PC-3 (cell line): ENCODE measurements around the gene ZCCHC10. TPM values are rescaled to one million over a fixed set of nuclear protein-coding genes. Genes with fewer than 3 reads are reported as not detected.

Experiments used
- ATAC-seq: fragments of 200-7000 bp; cut with Tn5 transposase; 2 replicates; pipeline ENCODE4 v1.9.1; 2020; ENCODE audit warnings: mild to moderate bottlenecking, moderate library complexity
- BruUV-seq: library from RNA; stranded (reverse); fragments of 400-500 nt; replicated peaks from 2 replicates; lab custom pipeline; 2021; lab: Mats Ljungman, UMichigan
- CTCF ChIA-PET: fragments of 300-600 bp; sonication (Branson Sonifier 250); formaldehyde crosslinking; loops from one replicate; lab custom pipeline; 2022; ENCODE audit warnings: antibody characterized with exemption; lab: Charles Lee
- POLR2A ChIA-PET: fragments of 300-600 bp; sonication (Branson Sonifier 250); formaldehyde crosslinking; loops from one replicate; lab custom pipeline; 2022; ENCODE audit warnings: antibody characterized with exemption; ENCODE audit not compliant: unreplicated experiment; lab: Charles Lee
- DNase-seq: peaks from one replicate; pipeline ENCODE4 v3.0.0-alpha.2; 2015
- H2AFZ ChIP-seq: fragments of 300-600 bp; sonication (generic); 2 replicates; pipeline ENCODE4 v1.6.0; 2016; ENCODE audit warnings: antibody characterized with exemption, low read length
- H3F3A ChIP-seq: fragments of 300-600 bp; sonication (generic); one replicate; pipeline ENCODE4 v1.6.0; 2017; ENCODE audit warnings: antibody characterized with exemption, low read length, control low read depth, mild to moderate bottlenecking; ENCODE audit not compliant: unreplicated experiment
- H3K27ac ChIP-seq: fragments of 300-600 bp; sonication (generic); 2 replicates; pipeline ENCODE4 v1.5.1; 2016; ENCODE audit warnings: mild to moderate bottlenecking, low read length
- H3K27me3 ChIP-seq: fragments of 300-600 bp; sonication (generic); 2 replicates; pipeline ENCODE4 v1.6.1; 2016; ENCODE audit warnings: low read length, mixed read lengths
- H3K36me3 ChIP-seq: fragments of 300-600 bp; sonication (generic); 2 replicates; pipeline ENCODE4 v1.6.1; 2016; ENCODE audit warnings: low read depth, mixed run types, low read length, mixed read lengths
- H3K4me1 ChIP-seq: fragments of 300-600 bp; sonication (generic); 2 replicates; pipeline ENCODE4 v1.5.1; 2016; ENCODE audit warnings: low read length; ENCODE audit not compliant: insufficient read depth
- H3K4me2 ChIP-seq: fragments of 300-600 bp; sonication (generic); 2 replicates; pipeline ENCODE4 v1.6.0; 2016; ENCODE audit warnings: low read length
- H3K4me3 ChIP-seq: fragments of 300-600 bp; sonication (generic); 2 replicates; pipeline ENCODE4 v1.5.1; 2016; ENCODE audit warnings: mild to moderate bottlenecking, low read length, mixed read lengths
- H3K79me2 ChIP-seq: fragments of 300-600 bp; sonication (generic); 2 replicates; pipeline ENCODE4 v1.6.1; 2017; ENCODE audit warnings: low read length, mixed read lengths
- H3K9ac ChIP-seq: fragments of 300-600 bp; sonication (generic); 2 replicates; pipeline ENCODE4 v1.6.0; 2016; ENCODE audit warnings: mild to moderate bottlenecking, low read length
- H3K9me2 ChIP-seq: fragments of 300-600 bp; sonication (generic); replicated peaks from 2 replicates; pipeline ENCODE4 v1.6.1; 2016; ENCODE audit warnings: mixed run types, low read length, mixed read lengths
- H3K9me3 ChIP-seq: fragments of 300-600 bp; sonication (generic); 2 replicates; pipeline ENCODE4 v1.6.1; 2016; ENCODE audit warnings: low read length, mixed read lengths
- H4K20me1 ChIP-seq: fragments of 300-600 bp; sonication (generic); 2 replicates; pipeline ENCODE4 v1.6.1; 2016; ENCODE audit warnings: low read length, mixed read lengths
- CTCF ChIP-seq: fragments of 300-600 bp; sonication (generic); conservative IDR thresholded peaks from 2 replicates; pipeline ENCODE4 v1.5.1; 2017; ENCODE audit warnings: antibody characterized with exemption, low read depth, mild to moderate bottlenecking, low read length
- EZH2 ChIP-seq: fragments of 300-600 bp; sonication (generic); IDR thresholded peaks from one replicate; pipeline ENCODE4 v1.6.1; 2017; ENCODE audit warnings: antibody characterized with exemption, mild to moderate bottlenecking, low read length; ENCODE audit not compliant: unreplicated experiment
- EZH2phosphoT487 ChIP-seq: fragments of 300-600 bp; sonication (generic); IDR thresholded peaks from 2 replicates; pipeline ENCODE4 v1.6.1; 2018; ENCODE audit warnings: mild to moderate bottlenecking, antibody characterized with exemption, low read length, borderline replicate concordance
- intact Hi-C: fragments of 100-400 bp; cut with micrococcal nuclease; formaldehyde crosslinking; loops from 2 replicates; pipeline ENCODE4 v1.9.0; 2023
- total RNA-seq: library from RNA; depleted of rRNA; stranded (reverse); fragments of >200 nt; gene quantifications from 2 replicates; pipeline ENCODE4 v1.2.3, GENCODE V29; 2014; rRNA removed

Gene ZCCHC10
- total RNA-seq, 1 experiment from 2014 or later, result 6.1 TPM

GRCh38 chr5:132949136-132949535, 77.2 kb downstream of the ZCCHC10 start:
- H3K27me3 ChIP-seq, result no peaks in the 10 kb centered on the region
- no peaks in the 10 kb centered on the region for H3F3A ChIP-seq
- no peaks in the 10 kb centered on the region for H3K4me1 ChIP-seq
- no peak overlapping the region for H2AFZ ChIP-seq
- CTCF ChIA-PET, result no interaction called here
- peaks cover 89% of the 10 kb centered on the region for H3K79me2 ChIP-seq
- TF ChIP-seq EZH2phosphoT487 (no peak), EZH2 (no peak), CTCF (no peak)
- H3K9me2 ChIP-seq, result no peaks in the 10 kb centered on the region
- H3K4me2 ChIP-seq, result no peak overlapping the region
- H3K4me3 ChIP-seq, result no peak overlapping the region
- POLR2A ChIA-PET, result no interaction called here
- BruUV-seq, result no TSS peak
- H3K36me3 ChIP-seq, result no peaks in the 10 kb centered on the region
- H3K9me3 ChIP-seq, result no peaks in the 10 kb centered on the region
- peaks cover 28% of the 10 kb centered on the region for H4K20me1 ChIP-seq
- H3K27ac ChIP-seq, result no peak overlapping the region
- ATAC-seq (no peak), DNase-seq (no peak)
- intact Hi-C loops, result no loop called here
- H3K9ac ChIP-seq, result no peak overlapping the region

- no peak overlapping the region for H2AFZ ChIP-seq
- H3K9ac ChIP-seq, result no peak overlapping the region
- H3K27me3 ChIP-seq, result no peaks in the 10 kb centered on the region
- H3K79me2 ChIP-seq, result peaks cover 88% of the 10 kb centered on the region
- peaks cover 20% of the 10 kb centered on the region for H4K20me1 ChIP-seq
- no peaks in the 10 kb centered on the region for H3K36me3 ChIP-seq
- no peak overlapping the region for H3K4me2 ChIP-seq
- no peaks in the 10 kb centered on the region for H3K9me3 ChIP-seq
- ATAC-seq (no peak), DNase-seq (no peak)
- no TSS peak for BruUV-seq
- POLR2A ChIA-PET, result no interaction called here
- H3F3A ChIP-seq, result no peaks in the 10 kb centered on the region
- intact Hi-C loops, result no loop called here
- no peaks in the 10 kb centered on the region for H3K4me1 ChIP-seq
- no peak overlapping the region for H3K27ac ChIP-seq
- no peak overlapping the region for H3K4me3 ChIP-seq
- CTCF ChIA-PET, result no interaction called here
- no peak for TF ChIP-seq EZH2
- no peak for TF ChIP-seq CTCF
- no peaks in the 10 kb centered on the region for H3K9me2 ChIP-seq
These were observed 78.7 kb downstream of the ZCCHC10 start for GRCh38 chr5:132947671-132948070.

Other genes with a start within 250 kb of the ZCCHC10 start
- 21.9 and 29.4 TPM in 2 replicates for gene SEPTIN8, start 249.3 kb downstream of the ZCCHC10 start, total RNA-seq
- 0.04 TPM in 1 of 2 replicates, not detected in the other for gene SOWAHA, start 213.2 kb downstream of the ZCCHC10 start, total RNA-seq
- 13.6 and 15.7 TPM in 2 replicates for gene SHROOM1, start 195.9 kb downstream of the ZCCHC10 start, total RNA-seq
- not detected in 2 replicates for gene GDF9, start 160.1 kb downstream of the ZCCHC10 start, total RNA-seq
- 190 and 198 TPM in 2 replicates for gene UQCRQ, start 159.9 kb downstream of the ZCCHC10 start, total RNA-seq
- 0.36 TPM in 1 of 2 replicates, not detected in the other for gene LEAP2, start 152.9 kb downstream of the ZCCHC10 start, total RNA-seq
- gene AFF4, start 62.9 kb downstream of the ZCCHC10 start, total RNA-seq, result 20.7 and 23.5 TPM in 2 replicates
- 70.6 and 82.9 TPM in 2 replicates for gene HSPA4, start 25.5 kb upstream of the ZCCHC10 start, total RNA-seq